SH-SY5Y (cell line): Measurements from ENCODE around the gene TERT.

Experiments used
- GATA2 ChIP-seq: IDR thresholded peaks from 2 replicates; pipeline ENCODE4 v1.6.1; 2011; ENCODE audit warnings: mild to moderate bottlenecking, low read depth, low read length
- GATA3 ChIP-seq: IDR thresholded peaks from 2 replicates; pipeline ENCODE4 v1.6.1; 2011; ENCODE audit warnings: low read depth, mild to moderate bottlenecking, low read length, moderate library complexity

TERT gene

DNA sequence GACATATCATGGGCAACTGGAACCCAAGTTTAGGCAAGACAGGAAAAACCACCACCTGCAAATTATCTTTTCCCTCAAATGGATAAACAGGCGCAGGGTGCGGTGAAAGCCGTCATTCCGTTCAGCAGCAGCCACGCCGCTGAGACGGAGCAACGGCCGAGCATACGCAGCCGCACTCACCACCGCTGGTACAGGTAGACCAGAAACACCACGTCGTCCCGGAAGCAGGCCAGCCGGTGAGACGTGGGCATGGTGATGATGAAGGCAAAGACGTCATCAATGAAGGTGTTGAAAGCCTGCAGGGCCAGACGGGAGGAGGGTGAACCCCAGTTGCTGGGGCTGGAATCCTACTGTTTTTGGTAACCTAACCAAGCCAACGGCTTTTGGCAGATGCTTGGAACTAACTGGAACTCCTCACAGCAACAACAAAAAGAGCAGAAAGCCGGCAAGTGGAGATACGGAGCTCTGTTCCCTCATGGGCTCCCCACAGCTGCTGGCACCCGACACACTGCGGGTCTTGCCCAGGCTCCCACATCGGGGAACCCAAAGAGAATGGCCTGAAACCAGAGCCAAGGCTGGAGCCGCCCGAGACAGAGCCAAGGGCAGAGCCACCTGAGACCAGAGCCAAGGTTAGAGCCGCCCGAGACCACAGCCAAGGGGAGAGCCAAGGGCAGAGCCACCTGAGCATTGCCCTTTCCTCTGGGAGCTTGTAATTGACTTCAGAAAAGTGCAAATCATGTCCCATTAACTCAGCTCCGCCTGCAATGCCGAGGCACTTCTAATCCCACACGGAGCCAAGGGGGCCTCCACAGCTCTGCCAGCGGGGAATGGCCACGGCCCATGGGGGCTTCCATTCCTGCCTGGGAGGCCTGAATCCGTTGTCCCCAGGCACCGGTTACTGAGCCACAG is 25.8 kb upstream of the TERT start:
- TF ChIP-seq GATA2 (no peak), GATA3 (no peak)

GRCh38 chr5:1319436-1320256 is 24.8 kb upstream of the TERT start:
- no peak for TF ChIP-seq GATA3
- TF ChIP-seq GATA2, result no peak

- no peak for TF ChIP-seq GATA3
- TF ChIP-seq GATA2, result no peak
These were observed 23.9 kb upstream of the TERT start for GRCh38 chr5:1318659-1319251.

DNA sequence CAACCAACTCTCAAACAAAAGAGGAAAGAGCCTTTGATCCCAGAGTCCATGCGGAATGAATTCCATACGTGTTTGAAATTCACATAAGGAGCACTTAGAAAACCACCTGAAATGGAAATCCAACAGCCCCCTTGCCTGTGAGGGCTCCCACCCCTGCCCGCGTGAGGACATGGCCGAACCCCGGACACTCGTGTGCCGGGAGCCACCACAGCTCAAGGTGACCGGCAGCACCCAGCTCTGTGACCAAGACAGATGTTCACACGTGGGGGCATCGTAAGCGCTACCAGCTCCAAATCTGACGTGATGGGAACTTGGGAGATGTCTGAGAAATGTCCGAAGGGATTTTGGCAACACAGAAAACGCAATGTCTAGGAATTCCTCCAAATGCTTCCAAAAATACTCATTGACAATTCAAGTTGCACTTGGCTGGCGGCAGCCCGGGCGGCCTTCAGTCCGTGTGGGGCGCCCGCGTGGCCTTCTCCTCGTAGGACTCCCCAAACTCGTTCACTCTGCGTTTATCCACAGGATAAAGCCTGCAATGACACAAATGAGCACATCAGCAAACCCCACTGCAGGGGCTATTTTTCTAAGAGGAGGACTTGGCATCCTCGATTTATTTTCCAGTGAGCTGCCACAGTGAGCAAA is 23.2 kb upstream of the TERT start:
- TF ChIP-seq GATA3 (no peak), GATA2 (no peak)

- TF ChIP-seq GATA2, result no peak
- no peak for TF ChIP-seq GATA3
These were observed 21.9 kb upstream of the TERT start for GRCh38 chr5:1316588-1317340.

DNA sequence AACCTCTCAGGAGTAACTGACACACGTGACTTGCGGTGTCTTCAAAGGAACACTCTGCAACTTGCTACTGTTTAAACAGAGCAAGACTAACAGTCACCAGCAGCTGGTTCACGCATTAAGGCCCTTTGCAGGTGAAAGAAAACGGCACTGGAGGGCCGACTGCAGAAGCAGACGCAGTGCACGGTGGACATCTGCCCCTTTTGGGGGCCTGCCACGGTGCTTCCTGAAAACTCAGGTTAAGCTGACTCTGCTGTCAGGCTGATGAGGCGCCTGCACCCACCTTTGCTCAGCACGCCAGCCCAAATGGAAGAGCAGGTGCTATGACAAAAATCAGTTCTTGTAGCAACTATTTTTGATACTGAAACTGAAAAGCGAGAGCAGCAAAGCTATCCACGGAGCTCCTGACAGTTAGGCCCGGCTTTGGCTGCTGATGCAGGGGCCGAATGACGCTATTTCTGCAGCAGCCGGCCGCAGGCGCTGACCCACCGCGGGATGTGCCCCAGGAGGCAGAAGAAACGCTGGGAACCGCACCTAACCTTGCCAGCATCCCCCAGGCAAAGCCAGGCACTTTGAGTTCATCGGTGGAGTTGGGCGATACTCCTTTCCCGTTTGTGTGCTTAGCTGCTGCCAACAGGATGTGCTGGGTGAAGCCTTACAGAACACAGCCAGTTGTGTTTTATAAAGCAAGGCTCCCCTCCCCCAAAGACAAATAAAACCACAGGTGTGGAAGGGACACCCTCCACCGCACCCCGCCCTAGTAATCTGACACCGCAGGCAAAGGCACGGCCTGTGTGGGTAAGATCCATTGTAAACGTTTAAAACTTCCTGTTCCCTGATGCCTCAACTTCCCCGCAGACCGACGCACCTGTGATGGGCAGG is 21.1 kb upstream of the TERT start:
- TF ChIP-seq GATA2 (no peak), GATA3 (no peak)

GRCh38 chr5:1315018-1315708 is 20.3 kb upstream of the TERT start:
- TF ChIP-seq GATA3, result no peak

GRCh38 chr5:1314564-1314982 is 19.7 kb upstream of the TERT start:
- TF ChIP-seq GATA2 (no peak), GATA3 (no peak)

- TF ChIP-seq GATA2 (no peak), GATA3 (no peak)
These were observed 18.3 kb upstream of the TERT start for GRCh38 chr5:1312993-1313833.

GRCh38 chr5:1312206-1312605 is 17.3 kb upstream of the TERT start:
- no peak for TF ChIP-seq GATA3
- TF ChIP-seq GATA2, result no peak

GRCh38 chr5:1311439-1312055 is 16.7 kb upstream of the TERT start:
- TF ChIP-seq GATA2 (no peak), GATA3 (no peak)

DNA sequence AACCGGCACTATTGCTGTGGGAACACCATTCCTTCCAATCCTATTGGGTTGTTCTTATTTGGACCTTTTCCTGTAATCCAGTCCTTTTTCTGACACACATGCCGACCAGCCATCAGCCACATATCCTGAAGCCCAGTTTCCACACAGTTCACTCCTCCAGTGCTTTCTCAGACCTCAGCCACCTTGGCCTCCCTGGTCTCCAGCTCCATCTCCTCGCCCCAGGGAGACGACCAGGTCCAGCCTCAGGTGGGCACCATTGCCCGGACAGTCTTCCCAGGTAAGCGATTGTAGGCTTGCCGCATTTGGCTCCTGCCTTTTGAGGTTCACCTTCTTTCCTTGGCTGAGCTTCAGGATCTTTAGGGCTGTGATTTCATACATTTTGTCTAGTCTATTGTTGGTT is 15.2 kb upstream of the TERT start:
- no peak for TF ChIP-seq GATA2
- TF ChIP-seq GATA3, result no peak
